Stimulated activated CD8-positive, alpha-beta memory T cell treated with anti-CD3 and anti-CD28 coated beads, Interleukin-4, amount 100 ng/mL, for 24 hours (primary cell): Measurements from ENCODE around the gene GMCL2.
A peak's percentile ranks its signal among the peaks of the same experiment; 100 is the strongest.

Experiments
- DNase-seq: peaks from one replicate; pipeline ENCODE4 v3.0.0-alpha.2; 2020; ENCODE audit warnings: low read depth

The GMCL2 gene

DNA sequence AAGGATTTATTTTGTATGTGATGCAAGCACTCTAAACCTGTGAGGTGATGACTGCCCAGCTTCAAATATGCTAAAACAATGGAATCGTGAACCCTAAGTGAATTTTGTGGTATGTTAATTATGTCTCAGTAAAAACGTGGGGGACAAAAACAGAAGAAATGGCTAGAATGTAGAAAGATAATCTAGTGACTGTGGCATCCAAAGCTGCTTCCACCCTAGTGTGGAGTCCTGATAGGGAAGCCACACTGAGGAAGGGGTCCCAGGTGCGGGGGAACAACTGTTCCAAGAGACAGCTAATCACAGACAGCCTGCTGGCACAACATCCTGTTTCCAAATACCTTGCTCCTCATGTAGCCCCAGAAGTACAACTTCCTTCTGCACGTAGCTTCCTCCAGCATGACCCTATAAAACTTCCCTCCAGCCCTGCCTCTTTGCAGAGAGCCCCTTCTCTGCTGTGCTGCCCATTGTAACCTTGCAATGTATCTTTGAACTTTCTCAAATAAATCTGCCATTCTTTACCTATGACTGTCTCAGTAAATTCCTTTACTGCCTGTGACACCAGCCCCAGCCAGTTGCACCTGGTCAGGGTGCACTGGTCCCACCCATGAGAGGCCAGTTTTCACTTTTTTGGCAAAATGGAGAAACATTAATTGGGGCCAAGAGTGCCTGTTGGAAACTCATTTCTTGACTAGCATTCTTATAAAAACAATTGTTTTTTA is 4.9 kb downstream of the GMCL2 start:
- no peak for DNase-seq

DNA sequence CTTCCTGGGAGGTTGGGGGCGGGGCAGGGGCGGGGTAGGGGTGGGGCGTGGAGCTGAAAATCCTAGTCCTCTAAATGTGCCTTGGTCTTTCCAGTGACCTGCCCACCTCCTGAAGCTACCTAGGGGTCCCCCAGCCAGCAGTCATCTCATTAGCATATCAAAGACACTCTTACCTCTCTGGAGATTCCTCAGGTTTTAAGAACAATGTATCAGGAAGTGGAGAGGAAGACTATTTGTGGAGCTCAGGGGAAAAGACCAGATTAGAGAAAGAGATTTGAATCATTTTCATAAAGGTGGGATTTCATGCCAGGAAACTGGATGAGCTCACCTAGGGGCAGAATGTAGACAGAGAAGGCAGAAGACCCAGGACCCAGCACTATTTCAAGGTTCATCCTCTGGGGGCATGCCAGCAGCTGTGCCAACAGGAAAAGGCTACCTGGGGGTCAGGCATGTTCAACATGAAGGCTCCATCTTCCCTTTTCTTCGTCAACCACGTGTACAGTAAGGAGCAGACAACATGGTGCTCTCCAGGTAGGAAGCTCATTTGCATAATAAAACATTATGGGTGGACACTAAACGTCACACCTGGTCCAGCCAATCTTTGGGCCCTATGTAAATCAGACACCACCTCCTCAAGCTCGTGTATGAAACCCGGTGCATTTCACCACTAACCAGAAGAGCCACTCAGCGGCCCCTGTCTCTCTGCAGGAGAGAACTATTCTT is 6.9 kb downstream of the GMCL2 start:
- no peak for DNase-seq

DNA sequence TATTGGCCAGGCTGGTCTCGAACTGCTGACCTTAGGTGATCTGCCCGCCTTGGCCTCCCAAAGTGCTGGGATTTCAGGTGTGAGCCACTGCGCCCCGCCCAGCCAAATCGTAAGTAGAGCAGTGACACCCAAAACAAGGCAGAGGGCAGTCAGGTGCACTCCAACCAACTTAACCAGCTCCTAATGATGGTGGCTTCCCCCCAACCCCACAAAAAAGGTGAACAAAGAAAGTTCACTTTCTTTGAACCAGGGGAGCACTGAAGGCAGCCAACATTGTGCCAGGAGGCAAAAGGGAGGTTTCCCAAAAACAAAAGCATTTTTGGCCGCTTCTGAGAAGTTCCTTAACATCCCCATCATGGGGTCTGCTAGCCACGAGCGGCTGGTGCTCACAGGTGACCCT is 9.6 kb downstream of the GMCL2 start:
- no peak for DNase-seq

DNA sequence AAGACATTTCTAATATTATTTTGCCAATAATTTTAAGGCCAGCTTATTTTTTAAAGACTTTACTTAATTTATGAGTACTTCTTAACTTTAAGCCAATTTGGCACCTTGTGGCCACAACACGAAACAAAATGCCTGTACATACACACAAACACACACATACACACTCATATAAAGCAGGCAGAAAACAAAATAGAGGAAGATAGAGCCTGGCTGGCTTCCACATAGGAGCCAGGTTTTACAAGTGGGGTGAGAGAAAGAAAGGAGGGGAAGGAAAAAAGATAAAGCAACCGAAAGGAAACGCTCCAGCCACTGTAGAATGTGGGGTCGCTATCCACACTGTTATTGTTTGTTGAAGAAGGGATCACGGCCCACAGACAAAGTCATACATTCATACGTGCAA is 10.4 kb downstream of the GMCL2 start:
- no peak for DNase-seq

DNA sequence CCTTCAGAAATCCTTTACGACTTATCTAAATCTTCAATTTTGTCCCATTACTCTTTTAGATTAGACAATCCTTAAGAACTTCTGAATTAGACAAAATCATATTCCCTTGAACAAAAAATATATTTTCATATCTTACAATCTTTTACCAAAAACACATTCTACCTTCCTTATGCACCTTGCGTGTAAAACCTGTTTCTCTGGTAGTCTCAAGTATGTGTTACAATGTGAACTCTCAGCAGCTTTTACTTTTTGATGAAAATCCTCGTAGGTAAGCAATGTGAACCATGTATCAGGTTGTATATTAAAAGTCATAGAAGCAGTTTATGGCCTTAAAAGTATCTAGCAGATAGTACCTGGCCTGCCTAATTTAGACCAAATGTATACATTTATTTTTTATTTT is 12.7 kb downstream of the GMCL2 start:
- DNase-seq: no peak

DNA sequence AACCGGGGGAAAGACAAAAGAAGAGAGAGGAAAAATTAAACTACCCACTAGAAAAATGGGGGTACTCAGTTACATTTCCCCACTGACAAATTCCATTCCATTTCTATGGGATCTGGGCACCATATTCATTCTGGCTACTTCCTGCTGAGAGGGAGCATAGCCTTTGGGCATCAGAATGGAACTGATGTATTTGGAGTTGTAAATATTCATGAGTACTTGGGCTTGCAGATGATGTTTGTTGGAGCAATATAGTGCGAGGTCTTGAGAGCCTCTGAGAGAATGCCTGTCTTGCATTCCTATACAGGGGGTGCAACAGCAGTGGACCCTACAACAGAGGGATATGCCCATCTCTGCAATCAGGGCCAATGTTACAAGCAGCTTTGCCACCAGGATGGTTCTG is 16.7 kb downstream of the GMCL2 start:
- no peak for DNase-seq

DNA sequence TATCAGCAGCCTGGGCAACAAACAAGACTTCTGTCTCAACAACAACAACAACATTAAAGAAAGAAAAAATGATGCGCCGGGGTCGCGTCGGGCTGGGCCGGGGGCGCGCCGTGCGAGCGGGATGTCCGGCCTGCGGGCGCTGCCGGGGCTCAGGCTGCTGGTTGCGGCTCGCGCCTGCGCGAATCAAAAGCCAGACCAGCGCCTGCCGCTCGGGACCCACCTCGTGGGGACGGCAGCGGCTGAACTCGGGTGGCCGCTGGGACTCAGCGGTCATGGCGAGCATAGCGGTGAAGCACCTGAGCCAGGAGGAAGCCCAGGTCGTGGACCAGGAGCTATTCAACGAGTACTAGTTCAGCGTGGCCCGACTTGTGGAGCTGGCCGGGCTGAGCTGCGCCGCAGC is 21.6 kb downstream of the GMCL2 start:
- no peak for DNase-seq

DNA sequence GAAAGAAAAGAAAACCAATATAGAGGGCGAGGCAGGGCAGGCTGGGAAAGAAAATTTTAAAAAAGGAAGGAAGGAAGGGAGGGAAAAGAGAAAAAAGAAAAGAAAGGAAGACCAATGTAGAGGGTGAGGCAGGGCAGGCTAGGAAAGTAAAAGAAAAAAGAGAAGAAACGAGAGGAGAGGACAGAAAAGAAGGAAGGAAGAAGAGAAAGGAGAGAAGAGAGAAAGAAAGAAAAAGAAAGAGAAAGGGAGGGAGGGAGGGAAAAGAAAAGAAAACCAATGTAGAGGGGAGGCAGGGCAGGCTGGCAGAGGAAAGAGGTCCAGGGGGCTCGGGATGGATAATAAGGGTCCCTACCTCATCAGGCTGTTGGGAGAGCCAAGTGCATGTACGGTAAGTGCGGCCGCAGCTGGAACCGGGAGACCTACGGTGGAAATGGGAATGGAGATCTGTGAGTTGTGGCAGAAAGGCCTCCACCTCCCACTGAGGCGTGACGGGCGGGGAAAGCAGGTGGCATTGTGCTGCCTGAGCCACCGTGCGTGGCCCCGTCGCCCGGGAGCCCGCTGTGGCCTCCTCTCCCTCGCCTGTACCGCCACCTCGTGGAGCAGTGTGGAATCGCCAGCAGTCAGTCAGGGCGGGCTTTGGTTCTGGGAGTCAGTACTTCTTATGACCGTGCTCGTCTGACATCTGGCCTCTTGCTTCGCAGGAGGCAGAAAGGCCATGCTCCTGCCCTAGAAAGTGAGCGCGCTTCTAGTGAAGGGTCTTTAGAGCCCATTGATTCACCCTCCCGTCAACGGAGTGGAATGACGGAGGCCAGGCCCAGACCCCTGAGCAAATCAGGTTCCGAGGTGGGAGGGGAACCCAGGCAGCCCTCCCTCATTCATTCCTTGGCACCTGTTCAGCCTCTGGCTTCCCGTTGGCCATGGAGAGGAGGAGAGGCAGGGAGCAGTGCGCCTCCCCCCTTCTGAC is 23.1 kb downstream of the GMCL2 start:
- DNase-seq: peak; percentile 88

DNA sequence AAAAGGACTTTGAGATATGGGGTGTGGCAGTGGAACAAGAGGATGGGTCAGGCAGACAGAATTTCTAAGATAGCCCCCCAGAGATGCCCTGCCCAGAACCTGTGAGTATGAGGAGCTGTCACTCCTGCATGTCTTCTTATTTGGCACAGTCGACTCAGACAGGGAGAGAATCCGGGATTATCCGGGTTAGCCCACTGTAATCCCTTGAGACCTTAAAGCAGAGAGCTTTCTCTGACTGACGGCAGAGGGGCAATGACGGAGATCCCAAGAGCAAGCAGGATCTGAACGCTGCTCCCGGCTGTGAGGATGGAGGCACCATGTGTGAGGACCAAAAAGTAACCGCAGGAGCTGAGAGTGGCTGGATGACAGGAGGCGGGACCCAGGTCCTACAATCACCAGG is 24.7 kb downstream of the GMCL2 start:
- no peak for DNase-seq

DNA sequence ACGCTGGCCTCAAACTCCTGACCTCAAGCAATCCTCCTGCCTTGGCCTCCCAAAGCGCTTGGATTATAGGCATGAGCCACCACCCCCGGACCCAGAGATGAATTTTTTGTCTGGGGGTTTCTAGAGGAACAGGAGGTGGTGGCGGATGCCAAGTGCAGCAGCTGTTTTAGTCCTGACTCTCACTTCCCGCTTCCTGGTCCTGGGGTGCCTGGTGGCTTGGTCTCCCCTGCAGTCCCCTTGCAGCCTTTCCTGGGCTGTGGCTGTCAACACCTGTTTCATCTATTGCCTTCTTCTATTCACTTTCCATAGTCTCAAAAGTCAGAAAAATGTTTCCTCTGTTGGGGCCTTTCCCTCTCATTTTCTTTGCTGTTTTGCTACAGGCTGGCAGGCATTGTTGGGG is 27.0 kb downstream of the GMCL2 start:
- no peak for DNase-seq

DNA sequence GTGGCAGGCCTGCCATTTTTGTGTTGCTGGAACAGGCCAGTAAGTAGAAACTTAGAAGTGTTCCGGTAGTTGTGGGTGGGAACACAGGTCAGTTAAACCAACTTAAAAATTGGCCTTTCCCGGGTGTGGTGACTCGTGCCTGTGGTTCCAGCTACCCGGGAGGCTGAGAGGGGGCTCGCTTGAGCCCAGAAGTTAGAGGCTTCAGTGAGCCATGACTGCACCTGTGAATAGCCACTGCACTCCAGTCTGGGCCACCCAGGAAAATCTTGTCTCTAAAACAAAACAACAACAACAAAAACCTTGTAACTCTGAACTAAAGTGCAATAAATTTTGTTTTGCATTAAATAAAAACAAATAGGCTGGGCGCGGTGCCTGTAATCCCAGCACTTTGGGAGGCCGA is 32.1 kb downstream of the GMCL2 start:
- DNase-seq: no peak

DNA sequence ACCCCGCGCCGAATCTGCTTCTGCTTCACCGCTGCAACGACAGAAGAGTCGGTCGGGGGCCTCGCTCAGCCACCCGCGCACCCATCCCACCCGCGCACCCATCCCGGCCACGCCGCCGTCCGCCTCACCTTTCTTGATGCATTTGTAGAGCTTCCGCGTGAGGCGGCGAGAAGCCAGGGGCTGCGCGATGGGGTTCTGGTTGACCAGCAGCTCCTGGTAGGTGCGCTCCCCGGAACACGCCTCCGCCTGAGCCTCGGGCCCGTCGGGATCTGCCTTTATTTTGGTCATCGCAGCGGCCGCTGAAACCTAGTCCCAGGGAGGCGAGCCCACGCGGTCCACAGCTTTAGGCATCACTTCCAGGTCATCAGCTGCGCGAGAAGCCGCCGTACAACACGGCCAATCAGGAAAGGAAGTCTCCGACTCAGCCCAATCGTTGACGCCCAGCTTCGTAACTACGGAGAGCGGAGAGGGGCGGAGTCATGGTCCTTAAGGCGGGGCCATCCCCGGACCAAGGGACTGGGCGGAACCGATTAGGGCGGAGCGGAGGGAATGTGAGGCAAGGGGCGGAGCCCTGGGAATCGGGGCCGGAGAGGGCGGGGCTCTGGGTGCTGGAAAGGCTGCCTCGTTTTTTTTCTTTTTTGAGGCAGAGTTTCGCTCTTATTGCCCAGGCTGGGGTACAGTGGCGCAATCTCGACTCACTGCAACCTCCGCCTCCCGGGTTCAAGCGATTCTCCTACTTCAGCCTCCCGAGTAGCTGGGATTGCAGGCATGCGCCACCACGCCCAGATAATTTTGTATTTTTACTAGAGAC is 33.4 kb downstream of the GMCL2 start, which contains the start of gene NHP2:
NHP2 (minus strand) TSS at position 356 of the 811 bp plus-strand sequence; CDS start at position 288, 68 bp downstream.
- DNase-seq: peak; percentile 97

DNA sequence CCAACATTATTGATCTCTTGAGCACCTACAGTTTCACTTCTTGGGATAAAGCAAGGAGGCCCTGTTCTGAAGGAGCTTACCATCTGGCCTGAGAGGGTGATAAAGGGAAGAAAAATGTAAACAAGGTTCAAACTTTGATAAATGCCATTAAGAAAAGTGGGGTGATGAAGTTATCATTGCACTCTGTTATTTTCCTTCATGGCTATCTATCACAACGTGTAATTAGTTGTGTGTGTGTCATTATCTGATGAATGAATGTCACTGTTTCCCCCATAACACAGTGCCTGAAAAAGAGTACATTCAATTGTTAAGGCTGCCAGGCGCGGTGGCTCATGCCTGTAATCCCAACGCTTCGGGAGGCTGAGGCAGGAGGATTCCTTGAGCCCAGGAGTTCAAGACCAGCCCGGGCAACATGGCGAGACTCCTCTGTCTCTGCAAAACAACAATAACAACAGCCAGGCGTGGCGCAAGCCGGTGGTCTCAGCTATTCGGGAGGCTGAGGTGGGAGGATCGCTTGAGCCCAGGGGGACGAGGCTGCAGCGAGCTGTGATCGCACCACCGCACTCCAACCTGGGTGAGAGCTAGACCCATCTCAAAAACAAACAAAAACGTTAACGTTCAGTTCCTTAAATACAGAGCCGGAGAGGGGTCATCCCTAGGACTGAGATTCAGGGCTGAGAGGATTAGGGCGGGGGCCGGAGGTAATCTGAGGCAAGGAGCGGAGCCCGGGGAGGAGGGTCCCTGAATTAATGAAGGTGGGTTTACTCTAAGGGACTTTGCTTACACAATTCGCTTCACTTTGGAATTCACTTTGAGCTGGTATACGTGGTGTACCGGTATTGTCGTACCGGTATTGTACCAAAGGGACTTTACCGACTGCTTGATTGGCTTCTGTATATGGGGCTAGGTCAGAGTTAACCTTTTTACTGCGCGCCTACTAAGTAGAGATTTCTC is 34.4 kb downstream of the GMCL2 start:
- no peak for DNase-seq

DNA sequence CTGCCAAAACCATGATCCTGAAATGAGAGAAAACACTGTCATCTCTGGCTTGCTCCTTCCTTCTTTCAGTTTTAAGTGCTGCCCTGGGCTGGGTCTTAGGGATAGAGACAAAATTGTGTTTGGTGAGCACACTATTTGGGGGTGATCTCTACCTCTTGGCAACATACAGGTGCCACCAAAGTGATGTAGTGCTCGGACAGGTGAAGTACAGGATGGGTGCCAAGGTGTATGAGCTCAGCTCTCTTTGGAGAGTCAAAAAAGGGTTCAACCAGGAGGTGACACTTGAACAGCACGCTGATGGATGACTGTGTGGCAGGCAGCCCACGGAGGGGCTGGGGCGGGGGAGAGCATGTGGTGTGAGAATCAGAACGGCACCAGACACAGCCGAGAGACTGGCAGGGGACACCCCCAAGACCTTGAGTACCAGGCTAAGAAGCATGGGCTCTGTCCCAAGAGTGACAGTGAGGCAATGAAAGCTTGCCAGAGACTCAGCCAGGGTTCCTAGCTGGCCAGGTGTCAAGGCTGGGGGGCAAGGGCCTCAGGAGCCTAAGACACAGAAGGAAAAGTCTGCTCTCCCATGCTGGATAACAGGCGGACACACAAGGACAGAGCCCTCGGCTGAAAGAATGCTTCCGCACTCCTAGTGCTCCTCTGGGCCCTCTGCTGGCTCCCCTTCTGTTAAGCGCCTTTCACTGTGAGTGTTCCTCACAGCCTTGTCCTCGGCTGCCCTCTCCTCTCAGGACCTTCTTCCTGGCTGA is 36.0 kb downstream of the GMCL2 start:
- no peak for DNase-seq

DNA sequence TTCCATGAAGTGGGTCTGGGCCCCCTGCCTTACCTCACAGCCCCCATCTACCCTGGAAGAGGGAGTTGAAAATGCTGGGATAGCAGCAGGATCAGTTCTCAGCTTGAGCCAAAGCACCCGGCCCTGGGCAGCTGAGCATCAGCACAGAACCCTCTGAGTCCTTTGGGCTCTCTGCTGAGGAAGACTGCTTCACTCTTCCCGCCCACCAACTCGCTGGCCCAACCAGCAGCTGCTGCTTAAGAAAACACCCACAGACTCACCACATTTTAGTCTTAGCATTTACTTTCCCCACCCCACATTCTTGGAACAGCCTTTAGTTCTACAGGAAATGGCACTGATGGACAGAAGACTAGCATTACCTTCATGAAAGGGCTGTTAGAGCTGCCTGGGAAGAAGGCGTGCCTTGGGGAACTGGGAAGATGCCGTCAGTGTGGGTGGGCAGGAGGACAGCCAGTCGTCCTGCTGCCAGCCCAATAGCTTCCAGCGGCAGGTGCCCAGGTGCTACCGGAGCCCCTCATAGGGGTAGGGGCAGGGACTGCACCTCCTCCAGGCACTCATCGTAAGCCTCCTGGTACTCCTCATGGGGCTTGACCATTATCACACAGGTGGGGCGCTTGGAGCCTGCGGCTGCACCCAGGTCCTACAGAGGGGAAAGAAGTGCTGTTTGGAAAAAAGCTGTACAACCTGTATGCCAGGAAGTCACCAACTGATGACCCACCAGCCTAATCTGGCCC is 37.8 kb downstream of the GMCL2 start:
- no peak for DNase-seq

DNA sequence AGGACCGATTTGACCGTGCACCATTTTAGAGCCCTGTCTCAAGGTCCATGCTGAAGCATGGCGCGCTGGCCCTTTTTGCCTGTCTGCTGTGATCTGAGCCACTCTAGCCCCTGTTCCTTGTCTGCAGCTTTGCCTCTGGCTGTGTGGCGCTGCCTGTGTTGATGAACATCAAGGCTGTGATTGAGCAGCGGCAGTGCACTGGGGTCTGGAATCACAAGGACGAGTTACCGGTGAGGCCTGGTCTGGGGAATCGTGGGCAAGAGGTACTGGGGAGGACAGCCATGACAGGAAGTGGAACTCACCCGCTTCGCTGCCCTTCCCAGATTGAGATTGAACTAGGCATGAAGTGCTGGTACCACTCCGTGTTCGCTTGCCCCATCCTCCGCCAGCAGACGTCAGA is 39.8 kb downstream of the GMCL2 start:
- DNase-seq: no peak

DNA sequence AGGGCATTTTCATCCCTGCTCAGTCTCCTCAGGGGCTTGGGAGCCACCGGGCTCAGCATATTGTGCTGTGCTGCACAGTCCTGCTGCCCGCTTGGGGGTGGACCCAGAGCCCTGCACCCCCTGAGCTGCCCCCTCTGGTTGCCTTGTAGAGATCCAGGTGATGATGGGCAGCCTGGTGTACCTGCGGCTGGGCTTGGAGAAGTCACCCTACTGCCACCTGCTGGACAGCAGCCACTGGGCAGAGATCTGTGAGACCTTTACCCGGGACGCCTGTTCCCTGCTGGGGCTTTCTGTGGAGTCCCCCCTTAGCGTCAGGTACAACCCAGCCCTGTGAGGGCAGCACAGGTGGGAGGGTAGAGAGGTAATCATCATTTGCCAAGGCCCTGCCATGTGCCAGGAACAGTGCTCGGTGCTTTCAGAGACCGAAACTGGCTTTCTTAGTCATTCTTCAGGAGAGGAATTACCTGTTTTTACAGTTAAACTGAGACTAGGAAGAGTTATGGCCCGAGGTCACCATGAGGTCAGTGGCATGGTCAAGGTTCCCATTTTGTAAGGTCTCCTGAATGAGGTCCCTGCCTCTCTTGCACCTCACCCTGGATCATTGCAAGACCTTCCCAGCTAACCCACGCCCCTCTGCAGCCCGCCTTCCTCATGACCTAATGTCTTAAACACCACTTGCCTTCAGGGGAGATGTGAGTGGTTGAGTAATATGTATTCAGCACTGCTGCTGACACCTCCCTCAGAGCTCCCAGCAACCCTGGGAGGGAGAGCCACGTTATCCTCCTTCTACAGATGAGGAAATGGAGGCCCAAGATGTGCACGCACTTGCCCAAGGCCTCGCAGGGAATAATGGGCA is 41.0 kb downstream of the GMCL2 start:
- DNase-seq: peak; percentile 44

DNA sequence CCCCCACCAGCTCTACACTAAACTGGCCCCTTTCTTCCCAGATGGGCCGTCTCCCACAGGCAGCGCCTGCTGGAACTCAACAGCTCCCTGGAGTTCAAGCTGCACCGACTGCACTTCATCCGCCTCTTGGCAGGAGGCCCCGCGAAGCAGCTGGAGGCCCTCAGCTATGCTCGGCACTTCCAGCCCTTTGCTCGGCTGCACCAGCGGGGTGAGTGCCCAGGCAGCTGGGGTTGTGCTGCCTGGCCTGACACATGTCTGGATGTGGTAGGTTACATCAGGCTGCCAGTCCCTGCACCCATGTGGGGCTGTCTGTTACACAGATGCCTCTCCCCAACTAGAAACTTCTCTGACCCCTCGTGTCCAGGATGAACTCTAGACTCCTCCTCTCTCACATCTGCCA is 43.3 kb downstream of the GMCL2 start:
- no peak for DNase-seq
